GM12875 (cell line): ENCODE measurements around the gene KCTD6.

Source experiments
- H3K4me3 ChIP-seq: one replicate; pipeline ENCODE4 v1.5.1; 2011; ENCODE audit warnings: low read depth, low read length, control low read depth
- TF ChIP-seq, protein P1 (sequence below): IDR thresholded peaks from 2 replicates; pipeline ENCODE4 v1.5.1; 2011; ENCODE audit warnings: low read depth, mild to moderate bottlenecking, control low read depth, inconsistent platforms, low read length, moderate library complexity, borderline replicate concordance; ENCODE audit not compliant: insufficient read depth

KCTD6 gene

DNA sequence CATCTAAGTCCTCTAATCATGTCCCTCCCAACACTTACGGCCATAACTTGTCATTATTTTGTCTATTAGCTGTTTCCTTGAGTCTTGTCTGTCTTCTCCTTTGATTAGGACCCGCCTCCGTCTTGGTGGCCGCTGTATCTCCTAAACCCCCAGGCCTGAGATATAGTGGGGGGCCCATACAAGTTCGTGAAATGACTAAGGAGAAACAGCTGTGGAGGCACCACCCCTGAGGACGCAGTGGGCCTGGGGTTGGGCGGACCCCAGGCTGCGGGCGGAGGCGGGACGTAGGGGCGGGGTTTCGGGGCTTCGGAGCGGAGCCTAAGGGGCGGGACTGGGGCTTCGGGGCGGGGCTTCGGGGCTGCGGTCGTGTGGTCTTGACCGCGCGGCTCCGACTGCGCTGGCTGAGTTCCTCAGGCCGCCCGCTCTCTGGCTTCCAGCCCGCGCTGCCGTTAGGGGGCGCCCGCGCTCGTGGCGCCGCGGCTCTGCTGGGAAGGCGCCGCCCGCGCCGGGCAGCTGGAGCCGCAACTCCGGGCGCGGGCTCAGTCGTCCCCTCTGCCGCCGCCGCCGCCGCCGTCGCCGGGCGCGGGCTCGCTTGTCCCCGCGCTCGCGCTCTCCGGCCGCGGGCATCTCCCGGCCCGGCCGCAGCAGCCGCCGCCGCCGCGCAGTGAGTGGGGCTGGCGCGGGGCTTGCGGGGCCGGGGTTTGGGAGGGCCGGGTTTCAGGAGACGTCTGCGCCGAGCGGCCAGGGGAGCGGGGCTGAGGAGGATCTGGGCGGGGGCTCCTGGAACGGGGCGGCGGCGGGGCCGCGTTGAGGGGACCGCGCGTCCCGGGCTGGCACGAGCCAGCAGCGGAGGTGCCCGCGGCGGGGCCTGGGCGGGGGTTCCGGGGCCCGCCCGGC, at the start of gene KCTD6:
Gene KCTD6, plus strand, starts transcription at position 591 of the 897 bp plus-strand sequence. CDS start 6,660 bp downstream, outside the sequence.
- H3K4me3 ChIP-seq, result peak within 1 kb of the TSS; percentile 54
- TF ChIP-seq, protein P1, sequence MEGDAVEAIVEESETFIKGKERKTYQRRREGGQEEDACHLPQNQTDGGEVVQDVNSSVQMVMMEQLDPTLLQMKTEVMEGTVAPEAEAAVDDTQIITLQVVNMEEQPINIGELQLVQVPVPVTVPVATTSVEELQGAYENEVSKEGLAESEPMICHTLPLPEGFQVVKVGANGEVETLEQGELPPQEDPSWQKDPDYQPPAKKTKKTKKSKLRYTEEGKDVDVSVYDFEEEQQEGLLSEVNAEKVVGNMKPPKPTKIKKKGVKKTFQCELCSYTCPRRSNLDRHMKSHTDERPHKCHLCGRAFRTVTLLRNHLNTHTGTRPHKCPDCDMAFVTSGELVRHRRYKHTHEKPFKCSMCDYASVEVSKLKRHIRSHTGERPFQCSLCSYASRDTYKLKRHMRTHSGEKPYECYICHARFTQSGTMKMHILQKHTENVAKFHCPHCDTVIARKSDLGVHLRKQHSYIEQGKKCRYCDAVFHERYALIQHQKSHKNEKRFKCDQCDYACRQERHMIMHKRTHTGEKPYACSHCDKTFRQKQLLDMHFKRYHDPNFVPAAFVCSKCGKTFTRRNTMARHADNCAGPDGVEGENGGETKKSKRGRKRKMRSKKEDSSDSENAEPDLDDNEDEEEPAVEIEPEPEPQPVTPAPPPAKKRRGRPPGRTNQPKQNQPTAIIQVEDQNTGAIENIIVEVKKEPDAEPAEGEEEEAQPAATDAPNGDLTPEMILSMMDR, result peak; percentile 92

DNA sequence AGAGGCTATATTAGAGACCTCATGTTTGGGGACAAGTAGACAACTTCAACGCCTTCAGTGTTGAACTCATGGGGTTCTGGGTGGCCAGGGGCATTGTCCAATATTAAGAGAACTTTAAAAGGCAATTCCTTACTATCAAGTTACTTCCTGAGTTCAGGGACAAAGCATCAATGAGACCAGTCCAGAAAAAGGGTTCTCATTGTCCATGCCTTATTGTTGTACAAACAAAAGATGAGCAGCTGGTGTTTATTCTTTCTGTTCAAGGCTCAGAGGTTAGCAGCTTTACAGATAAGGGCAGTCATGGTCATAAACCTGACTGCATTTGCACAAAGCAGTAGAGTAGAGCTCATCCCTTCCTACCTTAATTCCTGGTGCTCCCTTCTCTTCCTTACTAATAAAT, 39.7 kb upstream of the KCTD6 start:
- no peak overlapping the region for H3K4me3 ChIP-seq
- TF ChIP-seq, protein P1, result no peak

DNA sequence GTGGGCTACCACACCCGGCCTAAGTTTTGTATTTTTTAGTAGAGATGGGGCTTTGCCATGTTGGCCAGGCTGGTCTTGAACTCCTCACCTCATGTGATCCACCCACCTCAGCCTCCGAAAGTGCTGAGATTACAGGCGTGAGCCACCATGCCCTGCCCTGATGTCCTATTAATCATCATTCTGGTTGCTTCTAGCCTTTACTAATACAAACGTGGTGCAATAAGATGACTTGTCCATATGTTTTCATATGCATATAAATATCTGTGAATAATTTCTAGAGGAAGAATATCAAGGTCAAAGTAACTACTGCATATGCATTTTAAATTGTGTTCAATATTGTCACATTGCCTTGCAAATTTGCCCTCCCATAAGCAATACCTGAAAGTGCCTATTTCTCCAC, 32.7 kb upstream of the KCTD6 start:
- TF ChIP-seq, protein P1, result no peak
- no peak overlapping the region for H3K4me3 ChIP-seq

DNA sequence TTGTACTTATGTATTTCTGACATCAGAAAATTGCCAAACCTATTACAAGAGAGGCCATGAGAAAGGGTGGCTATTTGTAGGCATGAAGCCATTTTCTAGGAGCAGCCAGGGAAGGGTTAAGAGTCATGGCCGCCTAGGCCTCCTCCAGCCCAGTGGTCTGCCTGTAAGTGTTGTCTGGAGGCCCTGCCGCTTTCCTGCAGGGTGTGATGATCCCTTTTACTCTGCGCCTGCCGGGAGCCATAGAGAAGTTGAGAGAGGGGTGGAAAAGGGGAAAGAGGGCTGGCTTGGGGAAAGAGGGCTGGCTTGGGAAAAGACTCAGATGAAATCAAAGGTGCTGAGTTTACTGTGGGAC, 29.1 kb upstream of the KCTD6 start:
- H3K4me3 ChIP-seq, result no peak overlapping the region
- TF ChIP-seq, protein P1, result no peak

DNA sequence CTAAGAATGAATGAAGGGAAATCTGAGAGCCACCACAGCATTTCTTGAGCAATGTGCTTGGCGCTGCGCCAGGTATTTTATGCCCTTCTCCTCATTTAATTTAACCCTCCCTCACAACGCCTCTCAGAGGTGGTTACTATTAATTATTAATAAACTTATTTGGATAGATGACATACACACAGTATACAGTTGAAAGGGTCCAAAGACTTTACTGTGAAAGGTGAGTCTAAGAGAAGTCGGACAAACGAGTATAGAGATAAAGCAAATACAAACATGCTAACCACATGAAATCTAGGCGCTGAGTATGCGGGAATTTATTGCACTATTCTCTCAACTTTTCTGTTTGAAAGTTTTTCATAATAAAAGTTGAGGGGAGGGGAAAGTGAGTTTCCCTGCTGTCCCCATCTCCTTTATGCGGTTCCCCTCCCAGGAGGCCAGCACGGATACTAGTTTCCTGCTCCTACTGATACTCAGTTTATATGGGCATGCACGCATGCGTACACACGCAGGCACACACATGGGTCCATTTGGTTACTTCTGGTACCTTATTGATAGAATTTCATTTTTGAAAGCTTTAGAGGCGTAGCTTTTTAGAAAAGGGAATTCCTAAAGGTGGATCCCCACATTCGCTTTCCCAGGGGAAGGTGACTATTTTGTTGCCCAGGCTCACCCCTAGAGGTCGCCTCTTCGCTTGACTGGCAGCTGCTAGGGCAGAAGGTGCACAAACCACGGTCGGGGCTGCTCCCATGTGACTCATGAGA, 28.5 kb upstream of the KCTD6 start:
- TF ChIP-seq, protein P1, result peak; percentile 92

DNA sequence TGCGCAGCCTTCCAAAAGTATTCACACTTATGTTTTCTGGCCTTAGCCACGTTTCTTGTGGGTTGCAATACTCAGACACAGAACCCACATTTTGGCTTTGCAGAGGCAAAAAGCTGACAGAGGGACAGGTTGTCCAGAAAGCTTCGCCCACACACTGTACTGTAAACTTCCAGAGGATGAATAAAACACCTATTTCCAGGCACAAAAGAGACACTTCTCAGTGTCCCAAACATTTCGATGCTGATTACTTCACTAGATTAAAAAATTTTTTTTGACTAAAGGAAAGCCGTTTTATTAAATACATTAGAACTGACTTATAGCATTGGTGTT, 28.0 kb upstream of the KCTD6 start:
- TF ChIP-seq, protein P1, result no peak
- no peak overlapping the region for H3K4me3 ChIP-seq

More for the DNA sequence above, 28.5 kb upstream of the KCTD6 start:
- H3K4me3 ChIP-seq, result no peak overlapping the region
